A549 treated with DMSO at 1 μM for 4 hours (cell line): ENCODE measurements around the gene VPS8. TPM values are rescaled to one million over a fixed set of nuclear protein-coding genes. Genes with fewer than 3 reads are reported as not detected.

Experiments used
- total RNA-seq: library from RNA; stranded (reverse); fragments of 200-300 nt; extraction: Qiagen RNA extraction; gene quantifications from 5 replicates; pipeline ENCODE4 v1.2.3, GENCODE V29; 2022; ENCODE audit warnings: low read depth

The VPS8 gene, protein sequence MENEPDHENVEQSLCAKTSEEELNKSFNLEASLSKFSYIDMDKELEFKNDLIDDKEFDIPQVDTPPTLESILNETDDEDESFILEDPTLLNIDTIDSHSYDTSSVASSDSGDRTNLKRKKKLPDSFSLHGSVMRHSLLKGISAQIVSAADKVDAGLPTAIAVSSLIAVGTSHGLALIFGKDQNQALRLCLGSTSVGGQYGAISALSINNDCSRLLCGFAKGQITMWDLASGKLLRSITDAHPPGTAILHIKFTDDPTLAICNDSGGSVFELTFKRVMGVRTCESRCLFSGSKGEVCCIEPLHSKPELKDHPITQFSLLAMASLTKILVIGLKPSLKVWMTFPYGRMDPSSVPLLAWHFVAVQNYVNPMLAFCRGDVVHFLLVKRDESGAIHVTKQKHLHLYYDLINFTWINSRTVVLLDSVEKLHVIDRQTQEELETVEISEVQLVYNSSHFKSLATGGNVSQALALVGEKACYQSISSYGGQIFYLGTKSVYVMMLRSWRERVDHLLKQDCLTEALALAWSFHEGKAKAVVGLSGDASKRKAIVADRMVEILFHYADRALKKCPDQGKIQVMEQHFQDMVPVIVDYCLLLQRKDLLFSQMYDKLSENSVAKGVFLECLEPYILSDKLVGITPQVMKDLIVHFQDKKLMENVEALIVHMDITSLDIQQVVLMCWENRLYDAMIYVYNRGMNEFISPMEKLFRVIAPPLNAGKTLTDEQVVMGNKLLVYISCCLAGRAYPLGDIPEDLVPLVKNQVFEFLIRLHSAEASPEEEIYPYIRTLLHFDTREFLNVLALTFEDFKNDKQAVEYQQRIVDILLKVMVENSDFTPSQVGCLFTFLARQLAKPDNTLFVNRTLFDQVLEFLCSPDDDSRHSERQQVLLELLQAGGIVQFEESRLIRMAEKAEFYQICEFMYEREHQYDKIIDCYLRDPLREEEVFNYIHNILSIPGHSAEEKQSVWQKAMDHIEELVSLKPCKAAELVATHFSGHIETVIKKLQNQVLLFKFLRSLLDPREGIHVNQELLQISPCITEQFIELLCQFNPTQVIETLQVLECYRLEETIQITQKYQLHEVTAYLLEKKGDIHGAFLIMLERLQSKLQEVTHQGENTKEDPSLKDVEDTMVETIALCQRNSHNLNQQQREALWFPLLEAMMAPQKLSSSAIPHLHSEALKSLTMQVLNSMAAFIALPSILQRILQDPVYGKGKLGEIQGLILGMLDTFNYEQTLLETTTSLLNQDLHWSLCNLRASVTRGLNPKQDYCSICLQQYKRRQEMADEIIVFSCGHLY (N-terminal part only)
- total RNA-seq, result 8.3 to 10.2 TPM (median 9.6 TPM) in 5 replicates

DNA sequence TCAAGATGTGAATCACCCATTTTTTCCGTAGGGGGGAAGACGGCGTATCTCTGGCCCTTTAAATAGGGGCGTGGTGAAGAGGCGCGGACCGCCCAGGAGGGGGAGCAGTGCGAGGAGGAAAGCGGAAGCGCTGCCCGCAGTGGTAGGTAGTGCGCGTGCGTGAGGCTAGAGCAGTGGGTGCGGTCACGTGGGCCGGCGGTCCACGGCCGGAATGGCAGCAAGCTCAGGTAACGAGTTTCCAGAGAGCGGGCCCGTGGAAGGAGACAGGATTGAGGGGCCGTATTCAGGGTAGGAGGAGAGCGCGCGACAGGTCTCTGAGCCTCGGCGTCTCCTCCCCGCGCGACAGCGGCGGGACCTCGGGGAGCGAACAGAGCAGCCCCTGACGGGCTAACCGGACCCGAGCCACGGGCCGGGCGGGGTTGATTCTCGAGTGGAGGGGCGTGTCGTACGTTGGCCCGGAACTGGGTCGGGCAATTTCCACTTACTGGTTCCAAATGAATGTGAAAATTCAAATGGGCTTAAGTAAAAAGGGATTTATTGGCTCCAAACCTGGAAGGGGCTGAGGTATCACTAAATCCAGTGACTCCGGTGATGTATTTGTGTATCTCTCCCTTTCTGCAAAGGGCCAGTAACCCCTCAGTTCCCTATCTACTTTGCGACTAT lies at the start of gene VPS8:
Gene VPS8 (plus strand): TSS at position 168 of the 663 bp plus-strand sequence. CDS start 12,467 bp downstream, outside the sequence.

Other genes starting within 250 kb of the VPS8 start
- gene MAGEF1, start 100.1 kb upstream of the VPS8 start, total RNA-seq, result 27.2 to 33.0 TPM (median 31.7 TPM) in 5 replicates